Upper lobe of right lung (tissue), 1 donor: ENCODE results near the gene CRPPA. TPM values are rescaled to one million over a fixed set of nuclear protein-coding genes. Genes with fewer than 3 reads are reported as not detected.

Experiments used
- ATAC-seq: fragments of 200-7000 bp; cut with Tn5 transposase; one replicate; pipeline ENCODE4 v1.9.1; 2020; ENCODE audit warnings: mild to moderate bottlenecking, moderate library complexity
- DNase-seq: peaks from one replicate; pipeline ENCODE4 v3.0.0-alpha.2; 2020
- H3K27ac ChIP-seq: fragments of 200-600 bp; one replicate; pipeline ENCODE4 v1.8.0; 2022
- H3K27me3 ChIP-seq: fragments of 200-600 bp; one replicate; pipeline ENCODE4 v1.8.0; 2022; ENCODE audit warnings: mild to moderate bottlenecking
- H3K36me3 ChIP-seq: fragments of 200-600 bp; one replicate; pipeline ENCODE4 v1.8.0; 2022
- H3K4me1 ChIP-seq: fragments of 200-600 bp; one replicate; pipeline ENCODE4 v1.8.0; 2022
- H3K4me3 ChIP-seq: fragments of 200-600 bp; one replicate; pipeline ENCODE4 v1.8.0; 2022; ENCODE audit warnings: mild to moderate bottlenecking
- H3K9me3 ChIP-seq: fragments of 200-600 bp; one replicate; pipeline ENCODE4 v1.8.0; 2022
- intact Hi-C: fragments of 100-400 bp; cut with DNase I; formaldehyde crosslinking; loops from one replicate; pipeline ENCODE4 v1.11.0; 2022
- total RNA-seq: library from RNA; stranded (reverse); fragmentation: NEBNext Ultra II Directional; extraction: Animal tissue kit (Norgen Biotek cat#: 25700); gene quantifications from one replicate; pipeline ENCODE4 v1.2.1, GENCODE V29; 2021
- TF ChIP-seq, protein P1 (sequence below): fragments of 200-600 bp; IDR thresholded peaks from one replicate; pipeline ENCODE4 v1.8.0; 2022; ENCODE audit warnings: antibody characterized with exemption
- donor health status: DM: no; HTN: yes; CAD: no; lungs with severe emphysema.

CRPPA gene
- total RNA-seq, 1 donor from 2014 or later, result 2.9 TPM

DNA sequence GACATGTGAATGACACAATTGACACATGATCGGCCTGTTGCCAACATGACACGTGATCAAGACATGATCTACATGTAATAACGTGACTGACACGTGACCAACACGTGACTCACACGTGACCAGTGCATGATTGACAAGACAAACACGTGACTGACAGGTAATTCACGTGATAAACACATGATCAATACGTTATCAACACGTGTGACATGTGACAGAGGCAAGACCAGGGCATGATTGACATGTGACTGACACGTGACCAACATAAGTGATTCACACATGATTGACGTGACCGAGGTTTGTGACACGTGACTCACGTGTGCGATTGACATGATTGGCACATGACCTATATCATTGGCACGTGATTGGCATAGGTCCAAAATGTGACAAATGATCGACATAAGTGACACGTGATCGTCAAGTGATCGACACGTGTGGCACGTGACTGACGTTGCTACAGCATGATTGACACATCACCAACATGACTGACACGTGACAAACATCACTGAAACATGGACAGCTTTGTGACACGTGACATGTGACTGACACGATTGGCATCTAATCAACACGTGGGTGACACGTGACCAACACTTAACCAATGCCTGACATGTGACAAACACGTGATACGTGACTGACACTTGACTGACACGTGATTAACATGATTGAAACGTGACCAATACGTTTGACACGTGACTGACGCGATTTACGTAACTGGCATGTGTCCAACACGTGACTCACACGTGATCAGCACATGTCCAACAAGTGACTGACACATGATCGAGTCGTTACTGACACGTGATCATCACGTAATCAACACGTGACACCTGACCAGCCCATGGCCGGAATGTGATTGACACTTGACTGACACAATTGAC is 23.0 kb downstream of the CRPPA start:
- Histone ChIP-seq H3K4me1 (no peaks in the 10 kb centered on the region), H3K36me3 (no peaks in the 10 kb centered on the region), H3K9me3 (peaks cover 13% of the 10 kb centered on the region), H3K27me3 (no peaks in the 10 kb centered on the region), H3K4me3 (no peak overlapping the region), H3K27ac (no peak overlapping the region)
- DNase-seq (no peak), ATAC-seq (no peak)
- intact Hi-C loops, result no loop called here
- TF ChIP-seq, protein P1, sequence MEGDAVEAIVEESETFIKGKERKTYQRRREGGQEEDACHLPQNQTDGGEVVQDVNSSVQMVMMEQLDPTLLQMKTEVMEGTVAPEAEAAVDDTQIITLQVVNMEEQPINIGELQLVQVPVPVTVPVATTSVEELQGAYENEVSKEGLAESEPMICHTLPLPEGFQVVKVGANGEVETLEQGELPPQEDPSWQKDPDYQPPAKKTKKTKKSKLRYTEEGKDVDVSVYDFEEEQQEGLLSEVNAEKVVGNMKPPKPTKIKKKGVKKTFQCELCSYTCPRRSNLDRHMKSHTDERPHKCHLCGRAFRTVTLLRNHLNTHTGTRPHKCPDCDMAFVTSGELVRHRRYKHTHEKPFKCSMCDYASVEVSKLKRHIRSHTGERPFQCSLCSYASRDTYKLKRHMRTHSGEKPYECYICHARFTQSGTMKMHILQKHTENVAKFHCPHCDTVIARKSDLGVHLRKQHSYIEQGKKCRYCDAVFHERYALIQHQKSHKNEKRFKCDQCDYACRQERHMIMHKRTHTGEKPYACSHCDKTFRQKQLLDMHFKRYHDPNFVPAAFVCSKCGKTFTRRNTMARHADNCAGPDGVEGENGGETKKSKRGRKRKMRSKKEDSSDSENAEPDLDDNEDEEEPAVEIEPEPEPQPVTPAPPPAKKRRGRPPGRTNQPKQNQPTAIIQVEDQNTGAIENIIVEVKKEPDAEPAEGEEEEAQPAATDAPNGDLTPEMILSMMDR, result no peak

DNA sequence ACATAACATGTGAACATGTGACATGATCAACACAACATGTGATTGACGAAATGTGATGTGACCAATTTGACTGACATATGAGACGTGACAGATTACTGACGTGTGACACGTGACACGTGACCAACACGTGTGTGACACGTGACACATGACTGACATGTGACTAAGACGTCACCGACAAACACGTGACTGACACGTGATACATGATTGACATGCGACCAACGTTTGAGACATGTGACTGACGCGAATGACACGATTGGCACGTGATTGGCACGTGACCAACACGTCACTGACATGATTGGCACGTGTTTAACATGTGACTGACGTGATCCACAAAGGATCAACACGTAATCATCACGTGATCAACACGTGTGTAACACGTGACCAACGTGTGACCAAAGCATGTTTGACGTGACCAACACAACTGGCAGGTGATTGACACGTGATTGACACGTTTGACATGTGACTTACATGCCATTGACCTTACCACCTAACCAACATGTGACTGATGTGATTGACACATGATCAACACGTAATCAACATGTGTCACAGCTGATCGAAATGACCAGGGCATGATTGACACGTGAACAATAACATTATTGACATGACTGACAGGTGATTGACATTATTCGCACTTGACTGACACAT is 23.7 kb downstream of the CRPPA start:
- peaks cover 5% of the 10 kb centered on the region for H3K9me3 ChIP-seq
- TF ChIP-seq, protein P1, result no peak
- no peaks in the 10 kb centered on the region for H3K4me1 ChIP-seq
- intact Hi-C loops, result no loop called here
- ATAC-seq (no peak), DNase-seq (no peak)
- no peak overlapping the region for H3K27ac ChIP-seq
- no peaks in the 10 kb centered on the region for H3K36me3 ChIP-seq
- H3K4me3 ChIP-seq, result no peak overlapping the region
- H3K27me3 ChIP-seq, result no peaks in the 10 kb centered on the region

DNA sequence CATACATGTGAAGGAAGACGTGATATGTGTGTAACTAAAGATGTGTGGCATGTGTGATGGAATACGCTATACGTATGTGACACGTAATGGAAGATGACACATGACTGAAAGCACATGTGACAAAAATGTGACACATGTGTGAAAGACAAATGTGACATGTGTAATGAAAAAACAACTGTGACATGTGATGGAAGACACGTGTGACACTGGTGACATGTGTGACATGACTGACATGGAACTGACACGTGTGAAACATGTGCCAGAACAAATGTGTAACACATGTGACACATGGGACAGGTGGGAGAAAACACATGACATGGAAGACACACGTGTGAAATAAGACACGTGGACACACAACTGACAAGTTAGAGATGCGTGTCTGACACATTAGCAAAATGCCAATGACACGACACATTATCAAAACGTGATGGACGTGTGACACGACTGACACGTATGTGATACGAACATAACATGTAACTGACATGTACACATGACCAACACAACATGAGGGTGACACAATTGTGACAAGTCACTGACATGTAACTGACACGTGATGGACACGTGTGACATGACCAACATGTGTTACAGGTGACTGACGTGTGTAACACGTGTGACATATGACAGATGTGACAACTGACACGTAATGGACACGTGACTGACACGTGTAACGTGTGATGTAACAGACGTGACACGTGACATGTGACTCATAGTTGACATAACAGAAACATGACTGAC is 24.4 kb downstream of the CRPPA start:
- ATAC-seq (no peak), DNase-seq (no peak)
- Histone ChIP-seq H3K36me3 (no peaks in the 10 kb centered on the region), H3K4me3 (no peak overlapping the region), H3K4me1 (no peaks in the 10 kb centered on the region), H3K9me3 (no peaks in the 10 kb centered on the region), H3K27me3 (no peaks in the 10 kb centered on the region), H3K27ac (no peak overlapping the region)
- intact Hi-C loops, result no loop called here
- TF ChIP-seq, protein P1, result no peak

DNA sequence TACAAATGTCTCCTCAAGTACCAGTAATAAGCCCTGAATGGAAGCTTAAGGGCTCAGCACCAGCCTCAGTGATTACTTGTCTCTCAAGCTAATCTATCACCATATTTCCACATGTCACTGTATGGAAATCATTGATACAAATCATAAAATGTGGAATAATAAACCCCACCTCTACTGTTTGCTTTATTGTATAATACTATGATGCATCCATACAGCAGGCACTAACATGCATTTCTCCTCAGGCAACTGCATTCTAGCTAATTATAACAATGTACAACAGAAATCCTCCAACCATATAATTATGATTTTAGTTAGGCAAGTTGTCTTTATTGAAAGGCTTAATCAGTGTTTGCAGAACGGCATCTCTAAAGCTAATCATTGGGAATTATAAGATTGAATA is 26.2 kb downstream of the CRPPA start:
- H3K36me3 ChIP-seq, result no peaks in the 10 kb centered on the region
- no peaks in the 10 kb centered on the region for H3K9me3 ChIP-seq
- no peaks in the 10 kb centered on the region for H3K4me1 ChIP-seq
- DNase-seq, result no peak
- no peaks in the 10 kb centered on the region for H3K27me3 ChIP-seq
- ATAC-seq, result no peak
- no peak overlapping the region for H3K4me3 ChIP-seq
- TF ChIP-seq, protein P1, result no peak
- intact Hi-C loops, result no loop called here
- H3K27ac ChIP-seq, result no peak overlapping the region

DNA sequence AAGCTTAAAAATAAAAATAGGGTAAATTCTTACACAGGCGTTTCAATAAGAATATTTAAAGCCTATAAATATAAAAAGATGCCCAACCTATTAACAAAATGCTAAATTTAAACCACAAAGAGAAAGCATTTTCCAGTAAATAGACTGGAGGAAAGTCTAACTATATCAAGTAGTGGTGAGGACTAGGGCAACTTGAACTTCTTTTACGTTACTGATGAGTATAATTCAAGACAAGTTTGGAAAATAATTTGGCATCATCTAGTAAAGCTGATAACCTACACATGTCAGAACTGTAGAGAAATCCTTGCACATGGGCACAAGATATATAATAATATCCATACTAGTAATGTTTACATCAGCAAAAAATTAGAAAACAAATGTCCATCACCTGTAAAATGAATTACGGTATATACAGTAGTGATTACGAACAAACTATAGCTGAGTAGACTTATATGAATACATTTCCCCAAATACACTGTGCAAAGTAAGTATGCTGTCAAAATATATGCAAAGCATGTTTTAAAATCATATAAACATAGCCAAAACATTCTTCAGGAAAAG is 27.4 kb downstream of the CRPPA start:
- TF ChIP-seq, protein P1, result no peak
- no peak overlapping the region for H3K4me3 ChIP-seq
- no peaks in the 10 kb centered on the region for H3K9me3 ChIP-seq
- no peaks in the 10 kb centered on the region for H3K27me3 ChIP-seq
- no peaks in the 10 kb centered on the region for H3K4me1 ChIP-seq
- intact Hi-C loops, result no loop called here
- no peak for ATAC-seq
- no peak for DNase-seq
- no peaks in the 10 kb centered on the region for H3K36me3 ChIP-seq
- H3K27ac ChIP-seq, result no peak overlapping the region
